ACHN (cell line): ENCODE measurements around the gene ZNF644.
"Not testable (repeated sequence)": the region's sequence is repeated elsewhere in the genome, so short reads cannot be mapped to it uniquely, and the experiment has no call there.

ENCODE experiments used
- DNase-seq: peaks from one replicate; pipeline ENCODE4 v3.0.0-alpha.2; 2015
- in situ Hi-C: cut with HindIII; loops from 2 replicates; pipeline ENCODE4 v1.10.0; 2017; ENCODE audit warnings: low sequenced_read_pairs, low pct_ligation_motif_present, low pct_unique_long_range_greater_than_20kb

ZNF644 gene

DNA sequence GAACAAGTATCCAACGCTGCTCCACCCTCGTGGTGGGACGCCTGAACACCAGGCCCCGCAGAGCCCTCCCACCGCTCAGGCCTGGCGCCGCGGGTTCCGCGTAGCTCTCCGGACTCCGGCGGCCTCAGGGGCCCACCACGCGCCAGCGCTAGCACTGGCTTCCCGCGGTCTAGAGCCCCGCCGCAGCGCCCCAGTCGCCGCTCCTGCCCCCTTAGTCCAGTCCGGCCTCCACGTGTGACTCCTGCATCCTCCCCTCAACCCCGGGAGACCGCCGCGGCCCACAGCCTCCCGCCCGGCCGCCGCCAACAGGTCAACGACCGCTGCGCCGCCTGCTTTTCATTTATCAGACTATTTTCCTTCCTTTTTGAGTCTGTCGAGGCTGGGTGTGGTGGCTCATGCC lies 128.2 kb downstream of the ZNF644 start:
- DNase-seq, in situ Hi-C loops: not testable (repeated sequence)

DNA sequence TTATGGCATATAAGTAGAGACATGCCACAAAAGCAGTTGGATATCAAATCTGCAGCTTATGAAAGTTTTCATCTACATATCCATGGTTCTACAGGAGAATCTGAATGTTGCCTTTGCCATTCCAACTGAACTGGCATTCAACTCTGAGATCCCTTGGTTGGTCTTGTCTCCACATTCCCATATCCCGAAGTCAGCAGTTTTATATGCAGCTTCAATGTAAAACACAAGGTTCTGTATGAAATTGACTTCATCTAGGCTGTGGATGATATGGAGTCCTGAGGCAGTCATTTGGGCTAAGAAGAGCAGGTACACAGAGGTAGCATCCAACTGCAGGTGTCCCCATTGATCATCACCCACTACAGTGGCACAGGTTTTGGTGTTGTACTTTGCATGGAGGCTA lies 129.0 kb downstream of the ZNF644 start:
- in situ Hi-C loops, DNase-seq: not testable (repeated sequence)

DNA sequence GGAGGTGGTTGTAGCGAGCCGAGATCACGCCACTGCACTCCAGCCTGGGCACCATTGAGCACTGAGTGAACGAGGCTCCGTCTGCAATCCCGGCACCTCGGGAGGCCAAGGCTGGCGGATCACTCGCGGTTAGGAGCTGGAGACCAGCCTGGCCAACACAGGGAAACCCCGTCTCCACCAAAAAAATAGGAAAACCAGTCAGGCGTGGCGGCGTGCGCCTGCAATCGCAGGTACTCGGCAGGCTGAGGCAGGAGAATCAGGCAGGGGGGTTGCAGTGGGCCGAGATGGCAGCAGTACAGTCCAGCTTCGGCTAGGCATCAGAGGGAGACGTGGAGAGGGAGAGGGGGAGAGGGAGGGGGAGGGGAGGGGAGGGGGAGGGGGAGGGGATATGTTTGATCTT lies 129.6 kb downstream of the ZNF644 start:
- in situ Hi-C loops: not testable (repeated sequence)

GRCh38 chr1:90891756-90892155 lies 130.1 kb downstream of the ZNF644 start:
- in situ Hi-C loops, DNase-seq: not testable (repeated sequence)

More for the DNA sequence above, 129.6 kb downstream of the ZNF644 start:
- DNase-seq: not testable (repeated sequence)

DNA sequence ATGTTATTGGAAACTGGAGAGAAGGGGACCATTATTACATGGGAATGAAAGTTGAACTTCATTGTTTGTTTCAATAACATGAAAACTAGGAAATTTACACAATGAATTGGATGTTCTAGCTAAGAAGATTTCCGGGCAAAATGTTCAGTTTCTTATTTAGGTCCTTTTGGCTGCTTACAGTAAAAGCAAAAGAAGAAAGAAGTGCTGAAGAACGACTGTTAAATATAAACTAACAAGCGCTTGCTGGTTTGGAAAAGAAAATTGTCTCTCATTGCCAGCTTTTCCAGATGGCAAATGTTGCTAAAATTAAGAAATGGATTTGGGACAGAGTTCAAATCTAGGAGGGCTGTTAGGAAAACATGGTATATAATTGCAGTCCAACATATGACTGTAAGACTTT lies 139.6 kb downstream of the ZNF644 start:
- no peak for DNase-seq

DNA sequence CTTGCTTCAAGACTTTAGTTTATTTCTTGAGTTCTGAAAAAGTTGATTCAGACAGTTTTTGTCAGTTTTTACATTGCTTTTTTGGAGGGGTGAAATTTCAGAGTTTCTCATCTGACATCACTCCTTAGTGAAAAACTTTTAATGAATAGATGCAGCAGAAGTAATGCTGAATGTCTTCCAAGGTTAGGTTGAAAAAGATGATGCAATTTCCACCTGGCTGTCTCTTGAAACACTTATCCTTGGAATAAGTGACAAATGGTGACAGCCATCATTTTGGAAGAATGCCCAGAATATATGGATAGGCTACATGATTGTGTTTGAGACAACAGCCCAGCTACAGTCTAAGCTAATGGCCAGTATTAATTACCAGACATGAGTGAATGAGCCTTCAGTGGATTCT lies 140.8 kb downstream of the ZNF644 start:
- DNase-seq: no peak
- in situ Hi-C loops: no loop called here

More for the DNA sequence above, 139.6 kb downstream of the ZNF644 start:
- in situ Hi-C loops: no loop called here

DNA sequence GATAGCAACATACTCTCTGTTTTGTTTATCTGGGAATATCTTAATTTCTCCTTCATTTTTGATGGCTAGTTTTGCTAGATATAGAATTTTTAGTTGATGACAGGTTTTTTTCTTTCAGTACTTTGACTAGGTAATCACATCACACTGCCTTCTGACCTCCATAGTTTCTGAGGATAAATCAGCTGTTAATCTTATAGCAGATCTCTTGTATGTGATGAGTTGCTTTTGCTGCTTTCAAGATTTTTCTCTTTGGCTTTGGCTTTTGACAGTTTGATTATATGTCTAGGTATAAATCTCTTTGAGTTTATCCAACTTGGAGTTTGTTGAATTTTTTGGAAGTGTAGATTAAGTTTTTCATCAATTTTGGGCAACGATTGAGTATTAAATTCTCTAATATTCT lies 142.6 kb downstream of the ZNF644 start:
- DNase-seq: peak; percentile 30
- in situ Hi-C loops: no loop called here

DNA sequence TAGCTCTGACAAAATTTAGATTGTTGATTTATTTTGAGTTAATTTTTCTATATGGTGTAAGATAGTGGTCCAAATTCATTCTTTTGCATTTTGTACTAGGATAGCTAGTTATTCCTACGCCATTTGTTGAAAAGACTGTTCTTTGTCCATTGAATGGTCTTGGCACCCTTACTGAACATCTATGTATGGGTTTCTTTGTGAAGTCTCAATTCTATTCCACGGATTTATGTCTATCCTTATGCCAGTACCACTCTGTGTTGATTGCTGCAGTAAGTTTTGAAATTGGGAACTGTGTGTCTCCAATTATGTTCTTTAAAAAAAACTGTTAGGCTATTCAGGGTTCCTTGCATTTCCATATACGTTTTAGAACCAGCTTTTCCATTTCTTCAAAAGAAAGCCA lies 145.7 kb downstream of the ZNF644 start:
- no peak for DNase-seq
- in situ Hi-C loops: no loop called here
